Measurements from ENCODE around the gene ALDH16A1.

DNA sequence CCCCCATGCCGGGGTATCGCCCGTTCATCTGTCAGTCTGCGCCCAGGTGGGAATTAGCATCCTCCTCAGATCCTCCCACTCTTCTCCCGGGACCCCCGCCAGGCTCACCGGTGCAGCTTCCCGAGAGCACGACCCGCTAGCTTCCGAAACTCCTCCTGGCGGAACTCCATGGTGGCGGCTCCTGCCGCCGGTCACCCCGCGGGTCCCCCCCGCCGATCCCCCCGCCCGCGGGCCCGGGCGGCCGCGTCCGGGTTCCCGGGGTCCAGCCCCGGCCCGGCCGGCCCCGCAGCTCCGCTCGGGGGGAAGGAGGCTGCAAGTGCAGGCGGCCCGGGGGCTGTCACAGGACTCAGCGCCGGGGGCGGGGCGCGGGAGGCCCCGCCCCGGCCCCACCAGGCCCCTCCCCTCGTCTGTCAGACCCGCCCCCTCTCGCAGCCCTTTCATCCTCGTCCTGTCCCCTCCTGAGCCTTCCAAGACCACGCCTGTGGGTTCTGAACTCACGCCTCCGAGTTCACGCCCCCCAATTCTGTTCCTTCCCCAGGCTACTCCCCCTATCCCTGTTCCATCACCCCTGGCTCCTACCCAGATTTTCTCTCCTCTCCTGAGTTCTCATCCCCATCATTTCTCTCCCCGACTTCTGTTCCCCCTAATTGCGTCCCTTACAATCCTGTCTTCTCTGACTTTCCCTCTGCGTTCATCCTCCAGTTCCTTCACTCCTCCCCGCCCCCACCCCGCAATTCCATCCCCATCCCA is 11.6 kb upstream of the ALDH16A1 start, which contains the start of gene SLC17A7:
- TF ChIP-seq, protein P1, sequence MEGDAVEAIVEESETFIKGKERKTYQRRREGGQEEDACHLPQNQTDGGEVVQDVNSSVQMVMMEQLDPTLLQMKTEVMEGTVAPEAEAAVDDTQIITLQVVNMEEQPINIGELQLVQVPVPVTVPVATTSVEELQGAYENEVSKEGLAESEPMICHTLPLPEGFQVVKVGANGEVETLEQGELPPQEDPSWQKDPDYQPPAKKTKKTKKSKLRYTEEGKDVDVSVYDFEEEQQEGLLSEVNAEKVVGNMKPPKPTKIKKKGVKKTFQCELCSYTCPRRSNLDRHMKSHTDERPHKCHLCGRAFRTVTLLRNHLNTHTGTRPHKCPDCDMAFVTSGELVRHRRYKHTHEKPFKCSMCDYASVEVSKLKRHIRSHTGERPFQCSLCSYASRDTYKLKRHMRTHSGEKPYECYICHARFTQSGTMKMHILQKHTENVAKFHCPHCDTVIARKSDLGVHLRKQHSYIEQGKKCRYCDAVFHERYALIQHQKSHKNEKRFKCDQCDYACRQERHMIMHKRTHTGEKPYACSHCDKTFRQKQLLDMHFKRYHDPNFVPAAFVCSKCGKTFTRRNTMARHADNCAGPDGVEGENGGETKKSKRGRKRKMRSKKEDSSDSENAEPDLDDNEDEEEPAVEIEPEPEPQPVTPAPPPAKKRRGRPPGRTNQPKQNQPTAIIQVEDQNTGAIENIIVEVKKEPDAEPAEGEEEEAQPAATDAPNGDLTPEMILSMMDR (conservative IDR thresholded peaks at IDR 0.05; ENCODE audit: low read depth, low read length): no peak
- TF ChIP-seq POLR2A (IDR thresholded peaks at IDR 0.05; ENCODE audit: low read depth, low read length) (no peak), CHD1 (IDR thresholded peaks at IDR 0.05; ENCODE audit: low read depth, low read length) (no peak), FOS (IDR thresholded peaks at IDR 0.05; ENCODE audit: low read depth, low read length) (no peak), RFX5 (IDR thresholded peaks at IDR 0.05; ENCODE audit: low read depth, low read length) (no peak), MAFK (IDR thresholded peaks at IDR 0.05; ENCODE audit: low read depth, low read length) (no peak), SMC3 (IDR thresholded peaks at IDR 0.05; ENCODE audit: low read depth, low read length) (no peak), BHLHE40 (IDR thresholded peaks at IDR 0.05; ENCODE audit: low read depth, low read length) (no peak), RAD21 (IDR thresholded peaks at IDR 0.05; ENCODE audit: low read length) (no peak), CEBPB (IDR thresholded peaks at IDR 0.05; ENCODE audit: low read depth, low read length) (no peak)
- TF ChIP-seq, protein P2, sequence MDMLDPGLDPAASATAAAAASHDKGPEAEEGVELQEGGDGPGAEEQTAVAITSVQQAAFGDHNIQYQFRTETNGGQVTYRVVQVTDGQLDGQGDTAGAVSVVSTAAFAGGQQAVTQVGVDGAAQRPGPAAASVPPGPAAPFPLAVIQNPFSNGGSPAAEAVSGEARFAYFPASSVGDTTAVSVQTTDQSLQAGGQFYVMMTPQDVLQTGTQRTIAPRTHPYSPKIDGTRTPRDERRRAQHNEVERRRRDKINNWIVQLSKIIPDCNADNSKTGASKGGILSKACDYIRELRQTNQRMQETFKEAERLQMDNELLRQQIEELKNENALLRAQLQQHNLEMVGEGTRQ (IDR thresholded peaks at IDR 0.05; ENCODE audit: low read depth, low read length): no peak
- TF ChIP-seq, protein P3, sequence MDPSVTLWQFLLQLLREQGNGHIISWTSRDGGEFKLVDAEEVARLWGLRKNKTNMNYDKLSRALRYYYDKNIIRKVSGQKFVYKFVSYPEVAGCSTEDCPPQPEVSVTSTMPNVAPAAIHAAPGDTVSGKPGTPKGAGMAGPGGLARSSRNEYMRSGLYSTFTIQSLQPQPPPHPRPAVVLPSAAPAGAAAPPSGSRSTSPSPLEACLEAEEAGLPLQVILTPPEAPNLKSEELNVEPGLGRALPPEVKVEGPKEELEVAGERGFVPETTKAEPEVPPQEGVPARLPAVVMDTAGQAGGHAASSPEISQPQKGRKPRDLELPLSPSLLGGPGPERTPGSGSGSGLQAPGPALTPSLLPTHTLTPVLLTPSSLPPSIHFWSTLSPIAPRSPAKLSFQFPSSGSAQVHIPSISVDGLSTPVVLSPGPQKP (IDR thresholded peaks at IDR 0.05; ENCODE audit: borderline replicate concordance, low read depth, low read length): no peak

Data from IMR-90 (cell line).